PFSK-1 (cell line): ENCODE results near the gene AHNAK2.

Source experiments
- FOXP2 ChIP-seq: optimal IDR thresholded peaks from 2 replicates; pipeline ENCODE3; 2011; ENCODE audit warnings: borderline replicate concordance, control low read depth, inconsistent platforms; ENCODE audit not compliant: insufficient read depth; ENCODE audit errors: extremely low read length, extremely low read depth
- POLR2AphosphoS5 ChIP-seq: IDR thresholded peaks from 2 replicates; pipeline ENCODE4 v1.6.1; 2012; ENCODE audit warnings: low read depth, mild to moderate bottlenecking, control low read depth, low read length, moderate library complexity
- REST ChIP-seq, 2 experiments: IDR thresholded peaks; 2 replicates each; pipeline versions ENCODE4 v1.6.1 to v1.8.0; 2011 to 2012; ENCODE audit warnings: low read depth in 2 of 2, low read length in 2 of 2, control low read depth in 1 of 2, inconsistent platforms in 1 of 2, mild to moderate bottlenecking in 1 of 2, moderate library complexity in 1 of 2; ENCODE audit not compliant: insufficient read depth in 1 of 2
- SIN3A ChIP-seq: IDR thresholded peaks from 2 replicates; pipeline ENCODE4 v1.6.1; 2012; ENCODE audit warnings: mild to moderate bottlenecking, low read length, moderate library complexity, borderline replicate concordance; ENCODE audit not compliant: insufficient read depth
- TAF1 ChIP-seq: IDR thresholded peaks from 2 replicates; pipeline ENCODE4 v1.6.1; 2012; ENCODE audit warnings: low read length, control low read depth, borderline replicate concordance; ENCODE audit not compliant: insufficient read depth

- TF ChIP-seq REST (IDR thresholded peaks at IDR 0.05; ENCODE audit: insufficient read depth in 1 of 2, low read depth in 2 of 2, low read length in 2 of 2) (no peak), FOXP2 (no peak), TAF1 (no peak), POLR2AphosphoS5 (no peak), SIN3A (no peak)
Measured at GRCh38 chr14:105007593-105008264, 29.6 kb upstream of the AHNAK2 start.
